ENCODE data around the gene DLEC1. TPM values are rescaled to one million over a fixed set of nuclear protein-coding genes. Genes with fewer than 3 reads are reported as not detected.

Gene DLEC1
- polyA plus RNA-seq, 2 of the 4 experiments (the other 2 are of a cell fraction) = 0.10 TPM; not detected in 1

- ATAC-seq = no peak
- H3K4me1 ChIP-seq = peaks cover 8% of the 10 kb centered on the region
- DNase-seq (ENCODE audit: low read depth in 1 of 2, low spot score in 1 of 2) = no peak
- H3K27ac ChIP-seq = no peak overlapping the region
- TF ChIP-seq HDAC2 (IDR thresholded peaks at IDR 0.05) (no peak), EP300 (IDR thresholded peaks at IDR 0.05) (no peak), MAFK (IDR thresholded peaks at IDR 0.05; ENCODE audit: partially characterized antibody) (no peak), NR3C1 (IDR thresholded peaks at IDR 0.05) (no peak), ESRRA (IDR thresholded peaks at IDR 0.05; ENCODE audit: borderline replicate concordance, low read length) (no peak), EHF (CRISPR knock-in tag; IDR thresholded peaks at IDR 0.05) (no peak), FOXS1 (CRISPR knock-in tag; IDR thresholded peaks at IDR 0.05) (no peak), RARB (CRISPR knock-in tag; IDR thresholded peaks at IDR 0.05) (no peak), TP53 (CRISPR knock-in tag; IDR thresholded peaks at IDR 0.05) (no peak), RFX5 (IDR thresholded peaks at IDR 0.05) (no peak), USF2 (IDR thresholded peaks at IDR 0.05) (no peak), SMC3 (IDR thresholded peaks at IDR 0.05) (no peak), E2F6 (IDR thresholded peaks at IDR 0.05; ENCODE audit: borderline replicate concordance, low read depth) (no peak), RCOR1 (IDR thresholded peaks at IDR 0.05; ENCODE audit: low read depth, low read length) (no peak), REST (IDR thresholded peaks at IDR 0.05) (no peak), NFE2L2 (conservative IDR thresholded peaks at IDR 0.05; ENCODE audit: low read length) (no peak)
- POLR2A ChIA-PET = no interaction called here
- 80% methylated on average over 5 of the region's 5 CpGs for WGBS (ENCODE audit: missing lambda C conversion rate)
- CTCF ChIA-PET = no interaction called here
- FAIRE-seq = no peak
- H3K4me2 ChIP-seq = no peak overlapping the region
- no peak overlapping the region for H3K4me3 ChIP-seq
- H3K9me3 ChIP-seq = no peaks in the 10 kb centered on the region
These were observed 2.7 kb upstream of the DLEC1 start for GRCh38 chr3:38036286-38036685.

- ATAC-seq (no peak), FAIRE-seq (no peak)
- no peak for TF ChIP-seq SMC3 (IDR thresholded peaks at IDR 0.05)
- TF ChIP-seq REST (IDR thresholded peaks at IDR 0.05) = no peak
These were observed 2.1 kb upstream of the DLEC1 start for GRCh38 chr3:38036906-38037305.

More at GRCh38 chr3:38036906-38037305, 2.1 kb upstream of the DLEC1 start:
- peaks cover 2% of the 10 kb centered on the region for H3K4me1 ChIP-seq
- CTCF ChIA-PET = no interaction called here
- no peaks in the 10 kb centered on the region for H3K9me3 ChIP-seq
- H3K27ac ChIP-seq = no peak overlapping the region
- no peak overlapping the region for H3K4me3 ChIP-seq
- WGBS (ENCODE audit: missing lambda C conversion rate) = 54% methylated on average over 3 of the region's 3 CpGs
- POLR2A ChIA-PET = no interaction called here
- no peak for DNase-seq (ENCODE audit: low read depth in 1 of 2, low spot score in 1 of 2)
- H3K4me2 ChIP-seq = no peak overlapping the region

All from A549 (cell line).